NB4 (cell line): ENCODE results near the gene NKD1.

Experiments
- DNase-seq: peaks from one replicate; pipeline ENCODE4 v3.0.0; 2010; ENCODE audit warnings: low read depth
- H3K4me3 ChIP-seq: one replicate; pipeline ENCODE4 v1.5.1; 2011; ENCODE audit warnings: mild to moderate bottlenecking, low read depth, low read length, moderate library complexity
- CTCF ChIP-seq: IDR thresholded peaks from one replicate; pipeline ENCODE4 v1.5.1; 2012; ENCODE audit warnings: low read depth, low read length
- MAX ChIP-seq: IDR thresholded peaks from 2 replicates; pipeline ENCODE4 v1.6.1; 2011; ENCODE audit warnings: low read depth, low read length
- MYC ChIP-seq: IDR thresholded peaks from 2 replicates; pipeline ENCODE4 v1.6.1; 2011; ENCODE audit warnings: low read depth, low read length
- POLR2A ChIP-seq: IDR thresholded peaks from 2 replicates; pipeline ENCODE4 v1.6.1; 2011; ENCODE audit warnings: mild to moderate bottlenecking; ENCODE audit not compliant: insufficient read length; ENCODE audit errors: extremely low read depth

NKD1 gene

GRCh38 chr16:50559804-50560514, 11.8 kb downstream of the NKD1 start:
- DNase-seq = no peak
- no peak for TF ChIP-seq CTCF
- TF ChIP-seq MAX = no peak
- no peak for TF ChIP-seq POLR2A
- no peak for TF ChIP-seq MYC
- H3K4me3 ChIP-seq = no peak overlapping the region

- no peak for DNase-seq
- no peak overlapping the region for H3K4me3 ChIP-seq
- TF ChIP-seq MYC (no peak), MAX (no peak)
Measured at GRCh38 chr16:50560903-50561863, 13.0 kb downstream of the NKD1 start.

GRCh38 chr16:50562657-50563056, 14.5 kb downstream of the NKD1 start:
- no peak for TF ChIP-seq POLR2A
- TF ChIP-seq CTCF = no peak
- TF ChIP-seq MYC = no peak
- no peak for TF ChIP-seq MAX
- DNase-seq = no peak
- no peak overlapping the region for H3K4me3 ChIP-seq

- no peak overlapping the region for H3K4me3 ChIP-seq
- DNase-seq = no peak
- TF ChIP-seq MYC = no peak
- TF ChIP-seq POLR2A = no peak
- no peak for TF ChIP-seq CTCF
- no peak for TF ChIP-seq MAX
Measured at GRCh38 chr16:50563989-50564388, 15.8 kb downstream of the NKD1 start.

- DNase-seq = no peak
- no peak overlapping the region for H3K4me3 ChIP-seq
- TF ChIP-seq POLR2A = no peak
- no peak for TF ChIP-seq MAX
- TF ChIP-seq CTCF = no peak
- no peak for TF ChIP-seq MYC
Measured at GRCh38 chr16:50565428-50565827, 17.2 kb downstream of the NKD1 start.
